ENCODE results near the gene MAPK8IP3. TPM values are rescaled to one million over a fixed set of nuclear protein-coding genes. Genes with fewer than 3 reads are reported as not detected.

The MAPK8IP3 gene
- total RNA-seq, 1 donor from 2014 or later, result 77.3 TPM

- DNase-seq, result no peak
- H3K27me3 ChIP-seq, result no peaks in the 10 kb centered on the region
- no peak overlapping the region for H3K4me3 ChIP-seq
- intact Hi-C loops (cut with DNase I), result no loop called here
- no peaks in the 10 kb centered on the region for H3K9me3 ChIP-seq
- H3K27ac ChIP-seq, result no peak overlapping the region
- ATAC-seq, result no peak
- H3K4me1 ChIP-seq, result peaks cover 25% of the 10 kb centered on the region
- TF ChIP-seq CTCF (IDR thresholded peaks at IDR 0.05), result no peak
- peaks cover 32% of the 10 kb centered on the region for H3K36me3 ChIP-seq
These were observed 71.0 kb downstream of the MAPK8IP3 start for GRCh38 chr16:1776991-1777374.

DNA sequence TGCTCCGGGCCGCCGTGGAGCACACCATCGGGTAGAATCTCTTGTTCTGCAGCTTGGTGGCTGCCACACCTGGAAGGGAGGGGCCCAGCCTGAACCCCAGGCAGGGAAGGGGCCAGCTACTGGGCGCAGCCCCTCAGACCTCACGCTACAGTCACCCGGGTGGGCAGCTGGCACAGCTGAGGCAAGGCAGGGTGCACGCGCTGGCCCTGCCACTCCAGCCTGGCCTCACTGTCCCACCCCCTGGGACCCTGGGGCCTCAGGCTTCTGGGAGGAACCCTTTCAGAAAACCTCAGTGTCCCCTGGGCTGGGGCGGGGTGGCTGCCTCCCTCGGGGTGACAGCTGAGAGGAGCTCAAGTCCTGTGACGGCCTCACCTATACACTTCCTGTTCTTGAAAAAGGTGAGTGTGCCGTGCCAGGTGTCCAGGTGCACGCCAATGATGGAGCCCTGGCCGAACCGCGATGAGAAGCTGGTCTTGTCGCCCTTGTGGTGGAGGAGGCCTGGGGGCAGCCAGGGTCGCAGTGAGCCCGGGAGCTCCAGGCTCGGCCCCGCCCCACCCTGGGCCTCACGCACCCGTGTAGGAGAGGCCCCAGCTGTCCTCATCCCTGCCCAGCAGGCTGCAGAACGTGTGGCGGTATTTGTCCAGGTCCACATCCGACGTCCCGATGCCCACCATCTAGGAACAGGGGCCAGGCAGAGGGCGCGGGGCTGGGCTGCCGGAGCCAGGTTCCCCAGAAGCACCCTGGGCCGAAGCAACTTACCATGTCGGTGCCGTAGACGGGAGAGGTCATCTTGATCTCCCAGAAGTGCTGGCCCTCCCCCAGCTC lies 71.6 kb downstream of the MAPK8IP3 start:
- ATAC-seq (no peak), DNase-seq (no peak)
- no peak overlapping the region for H3K4me3 ChIP-seq
- no peak for TF ChIP-seq CTCF (IDR thresholded peaks at IDR 0.05)
- intact Hi-C loops (cut with DNase I), result no loop called here
- no peaks in the 10 kb centered on the region for H3K27me3 ChIP-seq
- H3K36me3 ChIP-seq, result peaks cover 32% of the 10 kb centered on the region
- H3K4me1 ChIP-seq, result peaks cover 22% of the 10 kb centered on the region
- no peaks in the 10 kb centered on the region for H3K9me3 ChIP-seq
- H3K27ac ChIP-seq, result no peak overlapping the region

- Histone ChIP-seq H3K27ac (no peak overlapping the region), H3K9me3 (no peaks in the 10 kb centered on the region), H3K36me3 (peaks cover 32% of the 10 kb centered on the region), H3K27me3 (no peaks in the 10 kb centered on the region), H3K4me1 (peaks cover 22% of the 10 kb centered on the region), H3K4me3 (no peak overlapping the region)
- DNase-seq (no peak), ATAC-seq (no peak)
- no peak for TF ChIP-seq CTCF (IDR thresholded peaks at IDR 0.05)
- intact Hi-C loops (cut with DNase I), result no loop called here
These were observed 72.5 kb downstream of the MAPK8IP3 start for GRCh38 chr16:1778200-1779179.

DNA sequence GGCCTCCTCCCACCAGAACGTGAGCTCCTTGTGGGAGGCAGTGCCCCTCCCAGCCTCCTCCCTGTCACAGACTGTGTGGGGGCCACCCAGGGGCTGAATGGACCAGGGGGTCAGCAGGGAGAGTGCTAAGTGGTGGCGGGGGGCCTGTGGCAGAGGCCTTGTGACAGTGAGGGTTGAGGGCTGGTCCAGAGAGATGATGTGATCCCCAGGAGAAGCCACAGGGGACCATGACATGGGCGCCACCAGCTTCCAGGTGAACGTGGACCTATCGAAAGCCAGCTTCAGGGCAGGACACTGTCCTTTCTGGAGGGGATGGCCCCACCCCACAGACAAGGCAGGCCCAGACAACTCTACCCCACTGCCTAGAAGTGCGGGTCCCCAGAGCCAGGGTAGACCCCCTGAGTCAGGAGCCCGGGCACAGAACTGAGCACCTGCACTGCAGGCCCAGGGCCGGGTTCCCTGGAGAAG lies 73.3 kb downstream of the MAPK8IP3 start:
- peaks cover 32% of the 10 kb centered on the region for H3K36me3 ChIP-seq
- H3K4me1 ChIP-seq, result peaks cover 22% of the 10 kb centered on the region
- no peak for DNase-seq
- H3K9me3 ChIP-seq, result no peaks in the 10 kb centered on the region
- H3K4me3 ChIP-seq, result no peak overlapping the region
- intact Hi-C loops (cut with DNase I), result no loop called here
- H3K27me3 ChIP-seq, result no peaks in the 10 kb centered on the region
- no peak for ATAC-seq
- no peak for TF ChIP-seq CTCF (IDR thresholded peaks at IDR 0.05)
- H3K27ac ChIP-seq, result no peak overlapping the region

DNA sequence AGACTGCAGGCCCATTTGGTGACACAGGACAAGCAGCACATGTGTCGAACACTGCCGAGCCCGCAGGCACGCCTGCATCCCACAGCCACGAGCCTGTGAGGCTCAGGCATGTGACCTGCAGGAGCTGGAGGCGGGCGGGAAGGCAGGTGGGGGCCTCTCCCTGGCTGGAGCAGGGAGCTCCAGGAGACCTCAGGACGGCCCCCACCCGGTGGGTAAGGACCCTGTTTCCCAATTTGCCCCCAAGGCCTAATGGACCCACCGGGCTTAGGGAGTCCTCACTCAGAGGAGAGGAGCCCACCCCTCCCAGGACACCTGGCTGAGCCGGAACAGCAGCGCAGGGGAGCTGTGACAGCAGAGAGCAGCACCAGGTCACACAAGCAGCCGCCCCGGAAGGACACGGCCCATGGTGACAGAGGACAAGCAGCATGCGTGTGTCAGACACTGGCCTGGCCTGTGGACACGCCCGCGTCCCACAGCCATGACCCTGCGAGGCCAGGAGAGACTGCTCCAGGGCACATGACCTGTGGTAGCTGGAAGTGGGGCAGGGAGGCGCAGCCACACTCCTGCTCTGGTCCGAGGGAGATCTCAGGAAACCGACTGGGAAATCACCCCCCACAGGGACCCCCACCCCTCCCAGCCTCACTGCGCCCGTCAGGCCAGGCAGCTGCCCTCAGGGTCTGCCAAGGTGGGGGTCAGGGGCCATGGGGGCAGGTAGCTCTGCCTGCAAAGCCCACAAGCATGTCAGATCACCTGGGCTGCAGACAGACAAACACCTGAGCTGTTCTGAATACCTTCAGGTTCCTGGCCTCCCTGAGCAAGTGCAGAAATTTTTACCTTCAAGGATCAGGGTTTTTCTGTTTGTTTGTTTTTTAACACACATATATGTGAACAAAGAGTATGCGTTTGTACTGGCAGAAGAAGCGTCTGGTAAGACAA lies 74.0 kb downstream of the MAPK8IP3 start:
- Histone ChIP-seq H3K4me3 (no peak overlapping the region), H3K27me3 (no peaks in the 10 kb centered on the region), H3K27ac (no peak overlapping the region), H3K4me1 (peaks cover 17% of the 10 kb centered on the region), H3K36me3 (peaks cover 32% of the 10 kb centered on the region), H3K9me3 (no peaks in the 10 kb centered on the region)
- DNase-seq (no peak), ATAC-seq (no peak)
- TF ChIP-seq CTCF (IDR thresholded peaks at IDR 0.05), result no peak
- intact Hi-C loops (cut with DNase I), result no loop called here

Data from upper lobe of right lung (tissue), 1 donor.